ENCODE measurements around the gene DDX43.
"Not testable (repeated sequence)": the region's sequence is repeated elsewhere in the genome, so short reads cannot be mapped to it uniquely, and the experiment has no call there.

The DDX43 gene

GRCh38 chr6:73388800-73389512 is 5.7 kb upstream of the DDX43 start:
- peak; percentile 78 for DNase-seq (ENCODE audit: low spot score)

DNA sequence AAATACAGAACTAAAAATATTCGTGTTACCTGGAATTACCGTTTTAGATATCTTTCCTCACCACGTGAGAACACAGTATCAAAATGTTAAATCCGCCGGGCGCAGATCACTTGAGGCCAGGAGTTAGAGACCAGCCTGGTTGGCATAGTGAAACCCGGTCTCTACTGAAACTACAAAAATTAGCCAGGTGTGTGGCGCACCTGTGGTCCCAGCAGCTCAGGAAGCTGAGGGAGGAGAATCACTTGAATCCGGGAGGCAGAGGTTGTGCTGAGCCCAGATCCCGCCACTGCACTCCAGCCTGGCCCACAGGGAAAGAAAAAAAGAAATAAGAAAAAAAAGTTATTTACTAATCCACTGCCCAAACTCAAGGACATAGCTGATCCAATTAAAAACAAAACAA is 4.8 kb upstream of the DDX43 start:
- DNase-seq (ENCODE audit: low spot score): no peak

- DNase-seq (ENCODE audit: low spot score): no peak
Measured at GRCh38 chr6:73391675-73392074, 3.0 kb upstream of the DDX43 start.

GRCh38 chr6:73392188-73392587 is 2.4 kb upstream of the DDX43 start:
- not testable (repeated sequence) for DNase-seq (ENCODE audit: low spot score)

DNA sequence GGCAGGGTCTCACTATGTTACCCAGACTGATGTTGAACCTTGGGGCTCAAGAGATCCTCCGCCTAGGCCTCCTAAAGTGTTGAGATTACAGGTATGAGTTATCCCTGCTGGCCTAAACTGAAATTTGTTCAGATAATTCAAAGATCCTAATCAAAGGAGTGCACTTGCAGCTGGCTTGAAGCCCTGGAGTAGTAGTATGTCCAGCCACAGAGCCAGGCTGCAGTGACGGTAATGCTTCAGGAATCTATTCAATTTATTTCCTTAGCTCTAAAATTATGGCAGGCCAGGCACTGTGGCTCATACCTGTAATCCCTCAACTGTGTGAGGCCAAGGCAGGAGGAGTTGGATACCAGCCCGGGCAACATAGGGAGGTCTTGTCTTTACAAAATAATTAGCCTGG is 1.4 kb upstream of the DDX43 start:
- no peak for DNase-seq (ENCODE audit: low spot score)

DNA sequence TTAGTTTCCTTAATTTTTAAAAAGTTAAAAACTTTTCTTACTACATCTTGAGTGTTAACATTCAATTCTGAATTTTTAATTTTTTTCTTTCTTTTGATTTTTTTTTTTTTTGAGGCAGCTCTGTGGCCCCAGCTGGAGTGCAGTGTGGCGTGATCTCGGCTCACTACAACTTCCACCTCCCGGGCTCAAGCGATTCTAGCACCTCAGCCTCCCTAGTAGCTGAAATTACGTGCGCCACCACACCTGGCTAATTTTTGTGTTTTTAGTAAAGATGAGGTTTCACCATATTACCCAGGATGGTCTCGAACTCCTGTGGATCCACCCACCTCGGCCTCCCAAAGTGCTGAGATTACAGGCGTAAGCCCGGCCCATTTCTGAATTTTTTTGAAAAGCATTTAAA is 1.2 kb downstream of the DDX43 start:
- no peak for DNase-seq (ENCODE audit: low spot score)

- no peak for DNase-seq (ENCODE audit: low spot score)
Measured at GRCh38 chr6:73400656-73401055, 6.0 kb downstream of the DDX43 start.

GRCh38 chr6:73409395-73409794 is 14.8 kb downstream of the DDX43 start:
- DNase-seq (ENCODE audit: low spot score): no peak

DNA sequence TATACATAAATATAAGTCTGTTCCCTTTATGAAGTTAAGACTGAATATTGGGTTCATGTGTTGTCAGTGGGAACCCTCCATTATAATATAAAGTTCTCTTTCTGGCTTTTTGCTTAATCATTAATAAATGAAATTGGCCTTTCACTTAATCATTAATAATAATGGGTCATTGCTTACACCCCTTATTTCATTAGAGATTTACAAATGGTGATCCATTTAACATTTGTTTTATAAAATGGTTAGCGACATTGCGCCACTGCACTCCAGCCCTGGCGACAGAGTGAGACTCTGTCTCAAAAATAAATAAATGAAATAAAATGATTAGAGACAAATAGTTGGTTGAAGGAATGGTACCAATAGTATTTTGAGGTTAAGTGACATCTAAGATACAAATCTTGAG is 18.5 kb downstream of the DDX43 start:
- no peak for DNase-seq (ENCODE audit: low spot score)

DNA sequence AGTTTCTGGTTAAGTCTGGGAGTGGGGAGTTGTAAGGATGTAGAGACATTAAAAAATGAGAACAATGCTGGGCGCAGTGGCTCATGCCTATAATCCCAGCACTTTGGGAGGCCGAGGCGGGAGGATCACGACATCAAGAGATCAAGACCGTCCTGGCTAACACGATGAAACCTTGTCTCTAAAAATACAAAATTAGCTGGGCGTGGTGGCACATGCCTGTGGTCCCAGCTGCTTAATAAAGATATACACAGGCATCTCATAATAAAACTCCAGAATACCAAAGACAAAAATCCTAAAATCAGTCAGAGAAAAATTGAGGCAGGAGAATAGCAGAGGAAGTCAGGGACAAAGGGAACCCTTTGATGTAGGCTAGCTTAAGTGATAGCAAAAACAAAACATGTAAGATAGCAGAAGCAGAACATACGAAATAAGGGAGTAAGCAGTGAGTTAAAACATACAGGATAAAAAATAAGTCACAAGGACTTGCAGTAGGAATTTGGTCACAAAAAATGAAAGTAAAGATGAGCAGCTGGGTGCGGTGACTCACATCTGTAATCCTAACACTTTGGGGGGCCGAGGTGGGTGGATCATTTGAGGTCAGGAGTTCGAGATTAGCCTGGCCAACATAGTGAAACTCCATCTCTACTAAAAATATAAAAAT is 23.6 kb downstream of the DDX43 start:
- no peak for DNase-seq (ENCODE audit: low spot score)

DNA sequence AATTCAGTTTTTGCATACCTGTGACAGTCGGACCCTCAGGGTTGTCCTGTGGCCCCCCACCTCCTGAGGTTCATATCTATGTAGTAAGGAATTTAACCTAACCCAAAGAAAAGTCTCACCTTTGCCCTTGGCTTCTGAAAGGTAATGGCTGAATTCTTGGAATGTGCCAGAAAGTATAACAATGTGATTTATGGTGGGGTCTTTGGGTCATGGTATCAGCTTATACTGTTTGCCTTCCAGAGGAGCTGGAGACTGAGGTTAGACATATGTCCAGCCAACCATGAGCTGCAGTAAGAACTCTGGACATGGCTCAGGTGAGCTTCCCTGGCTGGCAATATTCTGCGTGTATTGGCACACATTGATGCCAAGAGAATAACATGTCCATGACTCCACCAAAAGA is 26.9 kb downstream of the DDX43 start:
- no peak for DNase-seq (ENCODE audit: low spot score)

DNA sequence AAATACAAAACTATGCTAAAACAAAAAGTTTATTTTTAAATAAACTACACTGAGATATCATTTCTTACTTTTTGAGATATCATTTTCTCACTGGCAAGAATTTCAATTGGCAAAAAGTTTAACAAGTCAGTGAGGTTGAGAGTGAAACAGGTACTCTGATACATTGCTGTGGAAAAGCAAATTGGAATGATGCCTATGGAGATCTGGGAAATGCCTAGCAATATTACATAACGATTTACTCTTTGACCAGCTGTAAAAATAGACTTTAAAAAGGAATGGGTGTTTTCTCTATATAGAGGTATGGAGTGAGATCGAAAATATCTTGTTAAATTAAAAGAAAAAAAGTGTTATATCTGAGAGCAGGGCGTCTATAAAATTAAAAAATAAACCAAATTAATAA is 40.6 kb downstream of the DDX43 start:
- no peak for DNase-seq (ENCODE audit: low spot score)

DNA sequence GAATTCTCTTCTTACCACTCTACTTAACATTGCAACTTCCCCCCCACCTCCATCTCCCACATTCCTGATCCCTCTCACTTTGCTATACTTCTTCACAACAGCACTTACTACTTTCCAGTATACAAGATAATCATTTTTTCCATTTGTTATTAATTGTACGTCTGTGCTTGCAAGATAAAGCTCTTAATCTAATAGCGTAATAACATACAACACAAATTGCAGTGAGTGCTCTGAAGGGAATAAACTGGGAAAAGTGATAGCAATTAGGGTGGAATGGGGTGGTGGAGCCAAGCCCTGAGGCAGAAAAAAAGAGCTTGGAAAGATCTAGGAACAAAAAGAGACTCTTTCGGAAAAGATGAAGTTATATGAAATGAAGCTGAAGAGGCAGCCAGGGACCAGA is 48.9 kb downstream of the DDX43 start:
- DNase-seq (ENCODE audit: low spot score): no peak

- DNase-seq (ENCODE audit: low spot score): peak; percentile 39
Measured at GRCh38 chr6:73451223-73452106, 56.8 kb downstream of the DDX43 start.

- peak; percentile 80 for DNase-seq (ENCODE audit: low spot score)
Measured at GRCh38 chr6:73452107-73452461, 57.5 kb downstream of the DDX43 start, which contains the start of gene CGAS. Gene CGAS (minus strand): TSS chr6:73452297. CDS start chr6:73452181, 116 bp downstream.

- DNase-seq (ENCODE audit: low spot score): no peak
Measured at GRCh38 chr6:73455865-73456629, 61.4 kb downstream of the DDX43 start.

- DNase-seq (ENCODE audit: low spot score): not testable (repeated sequence)
Measured at GRCh38 chr6:73459474-73459873, 64.8 kb downstream of the DDX43 start.

DNA sequence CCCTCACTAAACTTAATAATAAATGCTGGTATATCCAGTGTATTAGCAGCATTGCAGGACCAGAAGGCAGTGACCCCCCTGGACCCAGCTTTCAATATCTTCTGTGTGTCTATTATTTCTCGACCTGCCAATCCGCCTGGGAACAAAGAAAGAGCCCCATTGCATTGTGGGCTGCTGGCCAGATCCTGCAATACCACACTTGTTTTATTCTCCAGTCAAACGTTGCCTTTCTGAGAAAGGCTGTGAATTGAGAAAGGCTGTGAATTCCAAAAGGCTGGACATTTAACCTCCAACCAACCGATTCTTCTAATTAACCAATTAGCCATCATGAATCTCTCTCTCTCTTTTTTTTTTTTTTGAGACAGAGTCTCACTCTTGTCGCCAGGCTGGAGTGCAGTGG is 65.4 kb downstream of the DDX43 start:
- DNase-seq (ENCODE audit: low spot score): no peak

GRCh38 chr6:73461537-73462350 is 67.1 kb downstream of the DDX43 start, which contains the start of gene MTO1:
Gene MTO1 (plus strand): TSS chr6:73461737. CDS start chr6:73461855, 118 bp downstream.
- peak; percentile 95 for DNase-seq (ENCODE audit: low spot score)
